IPS-20b (cell line): ENCODE results near the gene CEP128.
A peak's percentile ranks its signal among the peaks of the same experiment; 100 is the strongest.

Experiments used
- H3K27ac ChIP-seq: one replicate; pipeline ENCODE4 v1.5.1; 2013; ENCODE audit warnings: low read length
- H3K27me3 ChIP-seq: 2 replicates; pipeline ENCODE4 v1.6.1; 2013; ENCODE audit warnings: mild to moderate bottlenecking, low read length, inconsistent platforms; ENCODE audit not compliant: insufficient read depth
- H3K36me3 ChIP-seq: 2 replicates; pipeline ENCODE4 v1.6.1; 2013; ENCODE audit warnings: low read depth, mild to moderate bottlenecking, inconsistent platforms, low read length, moderate library complexity; ENCODE audit not compliant: insufficient read depth
- H3K4me1 ChIP-seq: 2 replicates; pipeline ENCODE4 v1.6.1; 2013; ENCODE audit warnings: mild to moderate bottlenecking, control low read depth, inconsistent platforms, low read length, moderate library complexity; ENCODE audit not compliant: insufficient read depth
- H3K4me3 ChIP-seq: 2 replicates; pipeline ENCODE4 v1.5.1; 2013; ENCODE audit warnings: mild to moderate bottlenecking, low read length, inconsistent platforms
- H3K9ac ChIP-seq: 2 replicates; pipeline ENCODE4 v1.6.1; 2013; ENCODE audit warnings: low read depth, mild to moderate bottlenecking, inconsistent platforms, low read length, moderate library complexity
- H3K9me3 ChIP-seq: 2 replicates; pipeline ENCODE4 v1.6.1; 2013; ENCODE audit warnings: mild to moderate bottlenecking, low read depth, low read length, inconsistent platforms; ENCODE audit not compliant: insufficient read depth

CEP128 gene

GRCh38 chr14:80948291-80948690 lies 6.8 kb upstream of the CEP128 start:
- H3K4me3 ChIP-seq: no peak overlapping the region
- no peak overlapping the region for H3K27ac ChIP-seq
- H3K9ac ChIP-seq: no peak overlapping the region
- H3K4me1 ChIP-seq: no peaks in the 10 kb centered on the region
- no peaks in the 10 kb centered on the region for H3K36me3 ChIP-seq
- H3K9me3 ChIP-seq: no peaks in the 10 kb centered on the region
- H3K27me3 ChIP-seq: no peaks in the 10 kb centered on the region

GRCh38 chr14:80946797-80947196 lies 5.3 kb upstream of the CEP128 start:
- H3K27ac ChIP-seq: no peak overlapping the region
- H3K4me3 ChIP-seq: no peak overlapping the region
- no peaks in the 10 kb centered on the region for H3K36me3 ChIP-seq
- H3K9me3 ChIP-seq: no peaks in the 10 kb centered on the region
- H3K9ac ChIP-seq: no peak overlapping the region
- H3K4me1 ChIP-seq: no peaks in the 10 kb centered on the region
- no peaks in the 10 kb centered on the region for H3K27me3 ChIP-seq

- H3K4me3 ChIP-seq: no peak overlapping the region
- no peaks in the 10 kb centered on the region for H3K27me3 ChIP-seq
- H3K36me3 ChIP-seq: no peaks in the 10 kb centered on the region
- H3K4me1 ChIP-seq: no peaks in the 10 kb centered on the region
- H3K9ac ChIP-seq: no peak overlapping the region
- H3K27ac ChIP-seq: no peak overlapping the region
- H3K9me3 ChIP-seq: no peaks in the 10 kb centered on the region
Measured at GRCh38 chr14:80946187-80946586, 4.6 kb upstream of the CEP128 start.

GRCh38 chr14:80944861-80945617 lies 3.5 kb upstream of the CEP128 start:
- H3K9me3 ChIP-seq: no peaks in the 10 kb centered on the region
- no peaks in the 10 kb centered on the region for H3K36me3 ChIP-seq
- no peak overlapping the region for H3K4me3 ChIP-seq
- peaks cover 2% of the 10 kb centered on the region; the same call in 1 of the 2 replicates for H3K4me1 ChIP-seq
- H3K9ac ChIP-seq: no peak overlapping the region
- H3K27ac ChIP-seq: no peak overlapping the region
- H3K27me3 ChIP-seq: no peaks in the 10 kb centered on the region

- Histone ChIP-seq H3K27ac (no peak overlapping the region), H3K4me3 (peak overlapping the region; percentile 91), H3K36me3 (no peaks in the 10 kb centered on the region), H3K27me3 (no peaks in the 10 kb centered on the region), H3K9me3 (no peaks in the 10 kb centered on the region), H3K9ac (peak overlapping the region; percentile 77; the same call in 1 of the 2 replicates), H3K4me1 (peaks cover 2% of the 10 kb centered on the region; the same call in 1 of the 2 replicates)
Measured at GRCh38 chr14:80942191-80942600, 658 bp upstream of the CEP128 start.

- H3K36me3 ChIP-seq: no peaks in the 10 kb centered on the region
- no peak overlapping the region for H3K4me3 ChIP-seq
- no peak overlapping the region for H3K27ac ChIP-seq
- no peaks in the 10 kb centered on the region for H3K27me3 ChIP-seq
- peaks cover 2% of the 10 kb centered on the region; the same call in 1 of the 2 replicates for H3K4me1 ChIP-seq
- H3K9ac ChIP-seq: no peak overlapping the region
- no peaks in the 10 kb centered on the region for H3K9me3 ChIP-seq
Measured at GRCh38 chr14:80940146-80940545, 1.4 kb downstream of the CEP128 start.

GRCh38 chr14:80933686-80934085 lies 7.9 kb downstream of the CEP128 start:
- H3K27me3 ChIP-seq: no peaks in the 10 kb centered on the region
- H3K9ac ChIP-seq: no peak overlapping the region
- no peak overlapping the region for H3K27ac ChIP-seq
- no peaks in the 10 kb centered on the region for H3K36me3 ChIP-seq
- H3K4me3 ChIP-seq: no peak overlapping the region
- H3K4me1 ChIP-seq: no peaks in the 10 kb centered on the region
- no peaks in the 10 kb centered on the region for H3K9me3 ChIP-seq

- no peaks in the 10 kb centered on the region for H3K9me3 ChIP-seq
- no peaks in the 10 kb centered on the region for H3K4me1 ChIP-seq
- H3K9ac ChIP-seq: no peak overlapping the region
- no peaks in the 10 kb centered on the region for H3K36me3 ChIP-seq
- no peaks in the 10 kb centered on the region for H3K27me3 ChIP-seq
- H3K4me3 ChIP-seq: no peak overlapping the region
- H3K27ac ChIP-seq: no peak overlapping the region
Measured at GRCh38 chr14:80933282-80933681, 8.3 kb downstream of the CEP128 start.

- Histone ChIP-seq H3K36me3 (no peaks in the 10 kb centered on the region), H3K27me3 (no peaks in the 10 kb centered on the region), H3K4me3 (no peak overlapping the region), H3K9ac (no peak overlapping the region), H3K4me1 (no peaks in the 10 kb centered on the region), H3K9me3 (no peaks in the 10 kb centered on the region), H3K27ac (no peak overlapping the region)
Measured at GRCh38 chr14:80930836-80931389, 10.6 kb downstream of the CEP128 start.

GRCh38 chr14:80930095-80930494 lies 11.4 kb downstream of the CEP128 start:
- no peaks in the 10 kb centered on the region for H3K27me3 ChIP-seq
- no peak overlapping the region for H3K27ac ChIP-seq
- no peak overlapping the region for H3K9ac ChIP-seq
- H3K4me1 ChIP-seq: peaks cover 2% of the 10 kb centered on the region; the same call in 1 of the 2 replicates
- no peaks in the 10 kb centered on the region for H3K36me3 ChIP-seq
- no peaks in the 10 kb centered on the region for H3K9me3 ChIP-seq
- no peak overlapping the region for H3K4me3 ChIP-seq

- H3K36me3 ChIP-seq: no peaks in the 10 kb centered on the region
- H3K27me3 ChIP-seq: no peaks in the 10 kb centered on the region
- no peak overlapping the region for H3K27ac ChIP-seq
- H3K9me3 ChIP-seq: no peaks in the 10 kb centered on the region
- H3K4me3 ChIP-seq: no peak overlapping the region
- H3K9ac ChIP-seq: no peak overlapping the region
- H3K4me1 ChIP-seq: peaks cover 19% of the 10 kb centered on the region
Measured at GRCh38 chr14:80927083-80927989, 14.2 kb downstream of the CEP128 start.
